Measurements from ENCODE around the gene MRTFA.

GRCh38 chr22:40394607-40395006 is 241.9 kb downstream of the MRTFA start:
- TF ChIP-seq PAX5 (IDR thresholded peaks at IDR 0.05; ENCODE audit: insufficient read depth, low read length, severe bottlenecking) (no peak), POLR2A (IDR thresholded peaks at IDR 0.05; ENCODE audit: low read depth, low read length) (no peak), TAF1 (IDR thresholded peaks at IDR 0.05; ENCODE audit: low read depth, low read length) (no peak), POLR2AphosphoS5 (IDR thresholded peaks at IDR 0.05; ENCODE audit: low read depth, low read length) (no peak)
